SJCRH30 (cell line): ENCODE data around the gene BCL2L15. TPM values are rescaled to one million over a fixed set of nuclear protein-coding genes. Genes with fewer than 3 reads are reported as not detected.

Experiments
- DNase-seq, 2 experiments: peaks; one replicate each; pipeline ENCODE4 v3.0.0-alpha.2; 2015 to 2020
- H3K27ac ChIP-seq: fragments of 250-450 bp; sonication (Bioruptor Pico); 2 replicates; pipeline ENCODE4 v1.5.1; 2020; ENCODE audit warnings: mild to moderate bottlenecking, moderate library complexity
- H3K27me3 ChIP-seq: fragments of 250-450 bp; sonication (Bioruptor Pico); 2 replicates; pipeline ENCODE4 v1.5.1; 2020; ENCODE audit warnings: mild to moderate bottlenecking, moderate library complexity
- H3K36me3 ChIP-seq: fragments of 250-450 bp; sonication (Bioruptor Pico); 2 replicates; pipeline ENCODE4 v1.5.1; 2020; ENCODE audit warnings: mild to moderate bottlenecking, moderate library complexity
- H3K4me1 ChIP-seq: fragments of 250-450 bp; sonication (Bioruptor Pico); 2 replicates; pipeline ENCODE4 v1.5.1; 2020; ENCODE audit warnings: mild to moderate bottlenecking, moderate library complexity
- H3K4me3 ChIP-seq: fragments of 250-450 bp; sonication (Bioruptor Pico); 2 replicates; pipeline ENCODE4 v1.5.1; 2020; ENCODE audit warnings: mild to moderate bottlenecking, moderate library complexity
- H3K9me3 ChIP-seq: fragments of 250-450 bp; sonication (Bioruptor Pico); replicated peaks from 2 replicates; pipeline ENCODE4 v1.5.1; 2020; ENCODE audit warnings: mild to moderate bottlenecking, moderate library complexity
- total RNA-seq: library from RNA; depleted of rRNA; stranded (reverse); fragments of >200 nt; shearing (Covaris generic); gene quantifications from 2 replicates; pipeline ENCODE4 v1.2.3, GENCODE V29; 2014; rRNA removed

The BCL2L15 gene
- 0.18 and 1.2 TPM in 2 replicates for total RNA-seq

- H3K27me3 ChIP-seq: no peaks in the 10 kb centered on the region
- no peak for DNase-seq
- H3K36me3 ChIP-seq: no peaks in the 10 kb centered on the region
- H3K4me3 ChIP-seq: no peak within 1 kb of the TSS
- H3K9me3 ChIP-seq: no peaks in the 10 kb centered on the region
- H3K27ac ChIP-seq: no peak within 1 kb of the TSS
- H3K4me1 ChIP-seq: no peaks in the 10 kb centered on the region
Measured at GRCh38 chr1:113887402-113888175, at the start of gene BCL2L15. Gene BCL2L15 (minus strand): TSS chr1:113887581. CDS start chr1:113887375, 206 bp downstream.

GRCh38 chr1:113937146-113937545 lies 49.8 kb upstream of the BCL2L15 start:
- no peak for DNase-seq
- Histone ChIP-seq H3K4me3 (no peak overlapping the region), H3K4me1 (no peaks in the 10 kb centered on the region), H3K9me3 (no peaks in the 10 kb centered on the region), H3K27me3 (no peaks in the 10 kb centered on the region), H3K36me3 (peaks cover 10% of the 10 kb centered on the region), H3K27ac (no peak overlapping the region)

GRCh38 chr1:113935970-113936369 lies 48.6 kb upstream of the BCL2L15 start:
- Histone ChIP-seq H3K27ac (no peak overlapping the region), H3K9me3 (no peaks in the 10 kb centered on the region), H3K27me3 (no peaks in the 10 kb centered on the region), H3K4me1 (peaks cover 9% of the 10 kb centered on the region), H3K36me3 (peaks cover under 1% of the 10 kb centered on the region), H3K4me3 (no peak overlapping the region)
- no peak for DNase-seq

- H3K27me3 ChIP-seq: no peaks in the 10 kb centered on the region
- H3K36me3 ChIP-seq: no peaks in the 10 kb centered on the region
- no peak overlapping the region for H3K4me3 ChIP-seq
- peaks cover 9% of the 10 kb centered on the region for H3K4me1 ChIP-seq
- H3K27ac ChIP-seq: no peak overlapping the region
- DNase-seq: no peak
- H3K9me3 ChIP-seq: no peaks in the 10 kb centered on the region
Measured at GRCh38 chr1:113935176-113935575, 47.8 kb upstream of the BCL2L15 start.

- Histone ChIP-seq H3K27ac (no peak overlapping the region), H3K4me1 (peaks cover 9% of the 10 kb centered on the region), H3K4me3 (no peak overlapping the region), H3K9me3 (no peaks in the 10 kb centered on the region), H3K36me3 (no peaks in the 10 kb centered on the region), H3K27me3 (no peaks in the 10 kb centered on the region)
- DNase-seq: no peak
Measured at GRCh38 chr1:113934511-113935055, 47.2 kb upstream of the BCL2L15 start.

GRCh38 chr1:113934006-113934405 lies 46.6 kb upstream of the BCL2L15 start:
- H3K4me3 ChIP-seq: no peak overlapping the region
- H3K36me3 ChIP-seq: no peaks in the 10 kb centered on the region
- H3K27me3 ChIP-seq: no peaks in the 10 kb centered on the region
- DNase-seq: no peak
- no peak overlapping the region for H3K27ac ChIP-seq
- peaks cover 9% of the 10 kb centered on the region for H3K4me1 ChIP-seq
- H3K9me3 ChIP-seq: no peaks in the 10 kb centered on the region

GRCh38 chr1:113931451-113931851 lies 44.1 kb upstream of the BCL2L15 start:
- no peak overlapping the region for H3K27ac ChIP-seq
- peaks cover 9% of the 10 kb centered on the region for H3K4me1 ChIP-seq
- peak in 1 of 2 experiments; percentile 16 for DNase-seq
- no peaks in the 10 kb centered on the region for H3K9me3 ChIP-seq
- no peaks in the 10 kb centered on the region for H3K27me3 ChIP-seq
- H3K36me3 ChIP-seq: no peaks in the 10 kb centered on the region
- peak overlapping the region; percentile 87 for H3K4me3 ChIP-seq

GRCh38 chr1:113930499-113931161 lies 43.2 kb upstream of the BCL2L15 start:
- no peaks in the 10 kb centered on the region for H3K36me3 ChIP-seq
- peak overlapping the region; percentile 31; the same call in 1 of the 2 replicates for H3K27ac ChIP-seq
- peak in 1 of 2 experiments; percentile 31 for DNase-seq
- peaks cover 9% of the 10 kb centered on the region for H3K4me1 ChIP-seq
- no peaks in the 10 kb centered on the region for H3K27me3 ChIP-seq
- H3K4me3 ChIP-seq: peak overlapping the region; percentile 87
- no peaks in the 10 kb centered on the region for H3K9me3 ChIP-seq

GRCh38 chr1:113929750-113930498 lies 42.5 kb upstream of the BCL2L15 start:
- peaks cover 9% of the 10 kb centered on the region for H3K4me1 ChIP-seq
- peak overlapping the region; percentile 31 for H3K27ac ChIP-seq
- H3K27me3 ChIP-seq: no peaks in the 10 kb centered on the region
- peak overlapping the region; percentile 87 for H3K4me3 ChIP-seq
- DNase-seq: peak; percentile 30 to 47
- no peaks in the 10 kb centered on the region for H3K36me3 ChIP-seq
- H3K9me3 ChIP-seq: no peaks in the 10 kb centered on the region

- peak; percentile 89 to 94 for DNase-seq
- Histone ChIP-seq H3K27me3 (no peaks in the 10 kb centered on the region), H3K9me3 (no peaks in the 10 kb centered on the region), H3K36me3 (no peaks in the 10 kb centered on the region), H3K4me1 (peaks cover 9% of the 10 kb centered on the region), H3K4me3 (peak within 1 kb of the TSS; percentile 87), H3K27ac (peak within 1 kb of the TSS; percentile 44)
Measured at GRCh38 chr1:113928941-113929749, 41.8 kb upstream of the BCL2L15 start, which contains the start of gene HIPK1. Gene HIPK1 (plus strand): TSS chr1:113929324.

GRCh38 chr1:113928187-113928930 lies 41.0 kb upstream of the BCL2L15 start:
- peak in 1 of 2 experiments; percentile 9 for DNase-seq
- Histone ChIP-seq H3K27ac (no peak overlapping the region), H3K27me3 (no peaks in the 10 kb centered on the region), H3K9me3 (no peaks in the 10 kb centered on the region), H3K4me1 (peaks cover 9% of the 10 kb centered on the region), H3K36me3 (no peaks in the 10 kb centered on the region), H3K4me3 (peak overlapping the region; percentile 87)

GRCh38 chr1:113924473-113924872 lies 37.1 kb upstream of the BCL2L15 start:
- Histone ChIP-seq H3K4me3 (no peak overlapping the region), H3K9me3 (no peaks in the 10 kb centered on the region), H3K27ac (no peak overlapping the region), H3K36me3 (no peaks in the 10 kb centered on the region), H3K27me3 (no peaks in the 10 kb centered on the region), H3K4me1 (no peaks in the 10 kb centered on the region)
- DNase-seq: no peak

GRCh38 chr1:113922957-113923356 lies 35.6 kb upstream of the BCL2L15 start:
- Histone ChIP-seq H3K36me3 (no peaks in the 10 kb centered on the region), H3K4me3 (no peak overlapping the region), H3K4me1 (no peaks in the 10 kb centered on the region), H3K27me3 (no peaks in the 10 kb centered on the region), H3K27ac (no peak overlapping the region), H3K9me3 (no peaks in the 10 kb centered on the region)
- DNase-seq: no peak
